ENCODE results near the gene PTP4A2.

The PTP4A2 gene

DNA sequence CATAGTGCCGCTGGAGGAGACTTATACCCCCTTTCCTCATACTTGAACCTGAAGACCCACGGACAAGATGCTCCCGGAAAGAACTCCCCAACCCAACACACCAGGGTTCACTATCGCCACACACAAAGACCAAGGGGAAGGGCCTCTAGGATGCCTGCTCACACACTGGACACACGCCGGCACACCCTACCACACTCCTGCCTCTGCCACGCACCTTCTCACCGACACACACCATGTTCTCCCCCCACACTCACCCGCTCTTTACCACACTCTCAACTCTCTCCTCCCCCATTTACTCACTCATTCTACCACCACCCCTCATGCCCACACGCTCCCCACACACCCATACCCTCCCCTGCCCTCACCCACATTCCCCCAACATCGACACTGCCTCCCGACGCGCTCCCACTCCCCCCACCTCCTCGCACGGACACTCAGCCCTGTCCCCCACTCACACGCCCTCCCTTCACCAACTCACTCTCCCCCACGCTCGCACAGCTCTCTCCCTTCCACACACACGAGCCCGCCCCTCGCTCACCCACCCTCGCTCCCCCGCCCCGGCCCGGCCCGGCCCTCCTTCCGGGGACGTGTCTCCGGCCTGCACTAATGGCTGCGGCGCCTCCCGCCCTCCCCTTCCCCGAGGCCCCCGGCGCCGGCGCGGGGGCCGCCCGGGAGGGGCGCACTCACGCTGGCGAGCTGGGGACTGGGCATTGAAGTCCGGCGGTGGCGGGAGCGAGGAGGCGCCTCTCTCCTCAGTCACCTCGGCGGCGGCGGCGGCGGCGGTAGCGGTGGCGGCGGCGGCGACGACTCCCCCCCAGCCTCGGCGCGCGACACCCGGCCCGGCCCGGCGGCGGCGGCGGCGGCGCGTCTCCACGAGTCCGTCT, 626 bp downstream of the PTP4A2 start:
- H3K4me3 ChIP-seq (replicated peaks; ENCODE audit: low read depth, low read length): peak overlapping the region; percentile 85
- DNase-seq (ENCODE audit: extremely low read depth, low read depth): no peak
- TF ChIP-seq, protein P1, sequence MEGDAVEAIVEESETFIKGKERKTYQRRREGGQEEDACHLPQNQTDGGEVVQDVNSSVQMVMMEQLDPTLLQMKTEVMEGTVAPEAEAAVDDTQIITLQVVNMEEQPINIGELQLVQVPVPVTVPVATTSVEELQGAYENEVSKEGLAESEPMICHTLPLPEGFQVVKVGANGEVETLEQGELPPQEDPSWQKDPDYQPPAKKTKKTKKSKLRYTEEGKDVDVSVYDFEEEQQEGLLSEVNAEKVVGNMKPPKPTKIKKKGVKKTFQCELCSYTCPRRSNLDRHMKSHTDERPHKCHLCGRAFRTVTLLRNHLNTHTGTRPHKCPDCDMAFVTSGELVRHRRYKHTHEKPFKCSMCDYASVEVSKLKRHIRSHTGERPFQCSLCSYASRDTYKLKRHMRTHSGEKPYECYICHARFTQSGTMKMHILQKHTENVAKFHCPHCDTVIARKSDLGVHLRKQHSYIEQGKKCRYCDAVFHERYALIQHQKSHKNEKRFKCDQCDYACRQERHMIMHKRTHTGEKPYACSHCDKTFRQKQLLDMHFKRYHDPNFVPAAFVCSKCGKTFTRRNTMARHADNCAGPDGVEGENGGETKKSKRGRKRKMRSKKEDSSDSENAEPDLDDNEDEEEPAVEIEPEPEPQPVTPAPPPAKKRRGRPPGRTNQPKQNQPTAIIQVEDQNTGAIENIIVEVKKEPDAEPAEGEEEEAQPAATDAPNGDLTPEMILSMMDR (IDR thresholded peaks at IDR 0.05; ENCODE audit: low read depth, low read length, missing control alignments): no peak

DNA sequence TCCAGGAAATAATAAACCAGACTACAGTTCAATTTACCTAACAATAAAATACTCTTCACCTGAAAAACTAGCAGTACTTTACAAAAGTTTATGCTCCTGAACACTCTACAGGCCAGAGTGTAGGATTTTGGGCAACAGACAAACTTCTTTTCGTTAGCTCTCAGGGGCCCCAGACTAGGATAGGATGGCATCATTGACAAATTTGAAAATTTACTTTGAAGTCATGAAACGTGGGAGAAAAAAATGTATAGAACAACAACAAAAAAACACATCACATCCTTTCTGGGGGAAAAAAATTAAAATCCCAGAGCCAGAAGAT, 1.2 kb downstream of the PTP4A2 start:
- TF ChIP-seq, protein P1 (IDR thresholded peaks at IDR 0.05; ENCODE audit: low read depth, low read length, missing control alignments): no peak
- DNase-seq (ENCODE audit: extremely low read depth, low read depth): no peak
- peak overlapping the region; percentile 85 for H3K4me3 ChIP-seq (replicated peaks; ENCODE audit: low read depth, low read length)

DNA sequence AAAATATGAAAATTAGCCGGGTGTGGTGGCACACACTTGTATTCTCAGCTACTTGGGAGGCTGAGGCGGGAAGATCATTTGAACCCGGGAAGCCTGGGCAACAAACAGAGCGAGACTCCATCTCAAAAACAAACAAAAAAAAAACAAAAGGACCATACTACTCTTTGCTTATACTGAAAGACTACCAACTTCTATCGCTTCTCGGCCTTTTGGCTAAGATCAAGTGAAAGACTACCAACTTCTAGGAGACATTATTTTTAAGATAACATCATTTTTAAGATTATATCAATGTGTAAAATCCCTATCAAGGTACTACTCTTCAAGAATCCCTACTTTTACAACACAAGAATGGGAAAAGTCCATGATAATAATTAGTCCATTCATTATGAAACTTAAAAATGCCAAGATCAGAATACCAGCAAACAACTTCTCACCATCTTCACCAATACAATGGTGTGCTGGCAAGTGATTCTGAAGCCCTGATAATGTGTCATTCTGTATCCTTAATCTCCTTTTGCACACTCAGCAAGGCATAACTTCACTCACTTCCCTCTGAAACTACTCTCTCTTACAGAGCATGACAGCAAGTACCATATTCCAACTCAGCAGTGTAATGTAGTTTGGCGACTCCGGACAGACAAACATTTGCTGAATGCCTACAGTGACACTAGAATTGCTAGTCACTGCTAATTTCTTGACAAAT, 1.7 kb downstream of the PTP4A2 start:
- TF ChIP-seq, protein P1 (IDR thresholded peaks at IDR 0.05; ENCODE audit: low read depth, low read length, missing control alignments): no peak
- peak overlapping the region; percentile 85 for H3K4me3 ChIP-seq (replicated peaks; ENCODE audit: low read depth, low read length)
- DNase-seq (ENCODE audit: extremely low read depth, low read depth): no peak

DNA sequence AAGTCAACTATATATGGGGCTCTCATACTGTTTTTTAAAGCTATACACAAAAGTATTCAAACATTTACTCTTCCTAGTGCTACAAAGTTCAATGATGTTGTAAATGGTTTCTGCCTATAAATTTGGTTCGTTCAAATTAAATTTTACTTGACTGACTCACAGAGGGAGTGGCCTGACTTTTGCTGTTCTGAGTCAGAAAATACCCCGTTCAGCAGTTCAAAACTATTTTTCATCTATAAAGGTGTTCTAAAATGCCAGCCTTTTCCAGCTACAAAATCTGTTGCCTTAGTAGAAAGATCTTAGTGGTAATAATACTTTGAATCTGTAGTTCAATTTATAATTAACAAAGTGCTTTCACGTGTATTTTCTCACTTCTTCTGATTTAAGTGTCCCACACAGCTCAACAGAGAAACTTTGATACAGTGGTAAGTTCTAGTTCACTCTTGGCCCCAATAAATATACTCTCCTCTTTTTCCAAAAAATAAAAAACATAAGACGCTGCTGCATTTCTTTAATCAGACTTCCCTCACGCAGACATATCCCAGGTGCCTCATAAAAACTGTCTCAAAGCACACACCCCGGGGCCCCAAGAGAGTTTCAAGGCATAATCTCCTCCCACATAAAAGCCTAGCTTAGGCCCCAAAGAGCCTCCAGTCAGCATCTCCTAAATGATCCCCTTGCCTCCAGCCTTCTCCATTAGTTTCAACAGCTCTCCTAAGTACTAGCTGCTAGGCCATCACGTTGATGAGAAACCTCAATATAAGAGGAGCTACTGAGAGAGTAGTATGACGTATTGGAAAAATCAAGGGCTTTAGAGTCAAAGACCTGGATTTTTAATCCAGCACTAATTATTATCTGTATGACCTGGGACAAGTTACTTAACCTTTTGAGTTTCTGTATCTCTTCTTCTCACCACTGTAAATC, 3.2 kb downstream of the PTP4A2 start:
- TF ChIP-seq, protein P1 (IDR thresholded peaks at IDR 0.05; ENCODE audit: low read depth, low read length, missing control alignments): no peak
- DNase-seq (ENCODE audit: extremely low read depth, low read depth): no peak
- peak overlapping the region; percentile 85 for H3K4me3 ChIP-seq (replicated peaks; ENCODE audit: low read depth, low read length)

DNA sequence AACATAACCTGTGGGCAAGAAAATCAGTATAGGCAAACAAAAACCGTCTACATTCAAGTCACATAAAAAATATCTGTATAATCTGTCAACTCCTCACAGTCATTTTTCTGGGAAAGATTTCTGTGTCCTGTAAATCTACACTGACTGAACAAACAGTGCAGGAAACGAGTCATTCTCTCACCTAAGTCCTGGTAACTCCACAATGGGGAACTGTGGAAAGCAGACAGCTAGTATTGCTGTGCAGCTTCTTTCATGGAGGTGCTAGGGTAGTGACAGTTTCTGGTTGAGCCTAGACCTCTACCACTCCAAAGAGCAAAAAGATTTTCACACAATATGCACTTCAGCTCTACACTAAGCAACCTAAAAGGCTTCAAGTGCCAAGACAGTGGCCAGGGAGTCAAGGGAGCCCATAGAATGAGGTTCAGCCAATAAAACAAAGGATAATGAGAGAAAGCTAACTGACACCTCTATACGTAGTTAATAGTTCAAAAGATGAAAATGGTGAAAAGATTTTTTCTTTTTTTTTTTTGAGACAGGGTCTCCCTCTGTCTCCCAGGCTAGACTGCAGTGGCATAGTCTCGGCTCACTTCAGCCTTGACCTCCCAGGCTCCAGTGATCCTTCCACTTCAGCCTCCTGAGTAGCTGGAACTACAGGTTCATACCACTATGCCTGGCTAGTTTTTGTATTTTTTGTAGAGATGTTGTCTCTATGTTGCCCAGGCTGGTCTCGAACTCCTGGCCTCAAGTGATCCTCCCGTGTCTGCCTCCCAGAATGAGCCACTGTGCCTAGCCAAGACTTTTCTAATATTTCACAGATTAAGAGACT, 5.5 kb downstream of the PTP4A2 start:
- TF ChIP-seq, protein P1 (IDR thresholded peaks at IDR 0.05; ENCODE audit: low read depth, low read length, missing control alignments): no peak
- no peak overlapping the region for H3K4me3 ChIP-seq (replicated peaks; ENCODE audit: low read depth, low read length)
- DNase-seq (ENCODE audit: extremely low read depth, low read depth): no peak
